Measurements from ENCODE around the gene NKX2-4. TPM values are rescaled to one million over a fixed set of nuclear protein-coding genes. Genes with fewer than 3 reads are reported as not detected.
"Not testable (repeated sequence)": the region's sequence is repeated elsewhere in the genome, so short reads cannot be mapped to it uniquely, and the experiment has no call there.

NKX2-4 gene
- total RNA-seq, 4 donors from 2014 or later, result not detected

DNA sequence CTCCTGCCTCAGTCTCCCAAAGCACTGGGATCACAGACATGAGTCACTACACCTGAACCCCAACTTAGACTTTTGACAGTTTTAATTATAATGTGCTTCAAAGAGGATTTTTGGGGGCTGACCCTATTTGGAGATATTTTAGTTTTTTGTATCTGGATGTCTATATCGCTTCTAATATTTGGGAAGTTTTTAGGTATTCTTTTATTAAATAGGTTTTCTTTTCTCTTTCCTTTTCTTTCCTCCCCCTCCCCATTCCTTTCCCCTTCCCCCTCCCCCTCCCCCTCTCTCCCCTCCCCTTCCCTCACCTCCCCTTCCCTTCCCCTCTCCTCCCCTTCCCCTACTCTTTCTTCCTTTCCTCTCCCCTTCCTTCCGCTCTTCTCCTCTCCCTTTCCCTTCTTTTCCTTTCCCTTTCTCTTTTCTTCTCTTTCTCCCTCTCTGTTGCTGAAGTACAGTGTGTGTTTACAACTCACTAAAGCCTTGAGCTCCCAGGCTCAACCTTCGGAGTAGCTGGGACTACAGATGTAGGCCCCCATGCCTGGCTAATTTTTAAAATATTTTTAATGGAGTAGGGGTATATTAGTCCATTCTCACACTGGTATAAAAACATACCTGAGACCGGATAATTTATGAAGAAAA, 24.4 kb upstream of the NKX2-4 start:
- no peaks in the 10 kb centered on the region for H3K36me3 ChIP-seq
- H3K27ac ChIP-seq, result no peak overlapping the region
- peaks cover 9% of the 10 kb centered on the region for H3K9me3 ChIP-seq
- TF ChIP-seq, protein P1, sequence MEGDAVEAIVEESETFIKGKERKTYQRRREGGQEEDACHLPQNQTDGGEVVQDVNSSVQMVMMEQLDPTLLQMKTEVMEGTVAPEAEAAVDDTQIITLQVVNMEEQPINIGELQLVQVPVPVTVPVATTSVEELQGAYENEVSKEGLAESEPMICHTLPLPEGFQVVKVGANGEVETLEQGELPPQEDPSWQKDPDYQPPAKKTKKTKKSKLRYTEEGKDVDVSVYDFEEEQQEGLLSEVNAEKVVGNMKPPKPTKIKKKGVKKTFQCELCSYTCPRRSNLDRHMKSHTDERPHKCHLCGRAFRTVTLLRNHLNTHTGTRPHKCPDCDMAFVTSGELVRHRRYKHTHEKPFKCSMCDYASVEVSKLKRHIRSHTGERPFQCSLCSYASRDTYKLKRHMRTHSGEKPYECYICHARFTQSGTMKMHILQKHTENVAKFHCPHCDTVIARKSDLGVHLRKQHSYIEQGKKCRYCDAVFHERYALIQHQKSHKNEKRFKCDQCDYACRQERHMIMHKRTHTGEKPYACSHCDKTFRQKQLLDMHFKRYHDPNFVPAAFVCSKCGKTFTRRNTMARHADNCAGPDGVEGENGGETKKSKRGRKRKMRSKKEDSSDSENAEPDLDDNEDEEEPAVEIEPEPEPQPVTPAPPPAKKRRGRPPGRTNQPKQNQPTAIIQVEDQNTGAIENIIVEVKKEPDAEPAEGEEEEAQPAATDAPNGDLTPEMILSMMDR (IDR thresholded peaks at IDR 0.05), result no peak
- TF ChIP-seq POLR2A (IDR thresholded peaks at IDR 0.05) (no peak), EP300 (IDR thresholded peaks at IDR 0.05) (no peak), POLR2AphosphoS5 (IDR thresholded peaks at IDR 0.05) (no peak)
- 95% methylated on average over 4 of the region's 4 CpGs for WGBS
- H3K27me3 ChIP-seq, result no peaks in the 10 kb centered on the region
- H3K4me3 ChIP-seq, result no peak overlapping the region
- no peak for DNase-seq (ENCODE audit: low spot score in 2 of 2)
- H3K4me1 ChIP-seq, result no peaks in the 10 kb centered on the region

DNA sequence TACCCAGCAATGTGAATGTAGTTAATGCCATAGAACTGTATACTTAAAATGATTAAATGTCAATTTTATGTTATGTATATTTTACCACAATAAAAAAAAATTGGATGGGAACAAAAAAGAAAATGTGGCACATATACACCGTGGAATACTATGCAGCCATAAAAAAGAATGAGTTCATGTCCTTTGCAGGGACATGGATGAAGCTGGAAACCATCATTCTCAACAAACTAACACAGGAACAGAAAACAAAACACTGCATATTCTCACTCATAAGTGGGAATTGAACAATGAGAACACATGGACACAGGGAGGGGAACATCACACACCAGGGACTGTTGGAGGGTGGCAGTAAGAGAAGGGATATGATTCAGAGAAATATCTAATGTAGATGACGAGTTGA, 21.8 kb upstream of the NKX2-4 start:
- not testable (repeated sequence) for H3K27ac ChIP-seq; H3K4me1 ChIP-seq; H3K9me3 ChIP-seq; H3K36me3 ChIP-seq; H3K27me3 ChIP-seq; H3K4me3 ChIP-seq; DNase-seq (ENCODE audit: low spot score in 2 of 2)
- 79% methylated on average over 2 of the region's 2 CpGs for WGBS

DNA sequence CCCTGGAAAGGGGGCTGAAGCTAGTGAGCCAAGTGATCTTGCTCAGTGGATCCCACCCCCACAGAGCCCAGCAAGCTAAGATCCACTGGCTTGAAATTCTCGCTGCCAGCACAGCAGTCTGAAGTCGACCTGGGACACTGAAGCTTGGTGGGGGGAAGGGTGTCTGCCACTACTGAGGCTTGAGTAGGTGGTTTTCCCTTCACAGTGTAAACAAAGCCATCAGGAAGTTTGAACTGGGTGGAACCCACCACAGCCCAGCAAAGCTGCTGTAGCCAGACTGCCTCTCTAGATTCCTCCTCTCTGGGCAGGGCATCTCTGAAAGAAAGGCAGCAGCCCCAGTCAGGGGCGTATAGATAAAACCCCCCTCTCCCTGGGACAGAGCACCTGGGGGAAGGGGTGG, 16.7 kb upstream of the NKX2-4 start:
- H3K4me1 ChIP-seq; DNase-seq (ENCODE audit: low spot score in 2 of 2); H3K4me3 ChIP-seq; H3K36me3 ChIP-seq; H3K27ac ChIP-seq; H3K9me3 ChIP-seq: not testable (repeated sequence)
- H3K27me3 ChIP-seq, result peaks cover 16% of the 10 kb centered on the region
- WGBS, result 33% methylated on average over 2 of the region's 3 CpGs

DNA sequence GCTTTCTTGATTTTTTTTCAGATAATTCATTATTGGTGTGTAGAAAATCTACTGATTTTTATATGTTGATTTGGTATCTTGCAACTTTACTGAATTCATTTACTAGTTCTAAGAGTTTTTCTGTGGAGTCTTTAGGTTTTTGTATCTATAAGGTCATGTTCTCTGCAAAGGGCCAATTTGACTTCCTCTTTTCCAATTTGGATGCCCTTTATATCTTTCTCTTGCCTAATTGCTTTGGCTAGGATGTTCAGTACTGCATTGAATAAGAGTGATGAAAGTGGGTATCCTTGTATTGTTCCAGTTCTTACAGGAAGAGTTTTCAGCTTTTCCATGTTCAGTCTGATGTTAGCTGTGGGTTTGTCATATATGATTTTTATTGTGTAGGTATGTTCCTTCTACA, 14.4 kb upstream of the NKX2-4 start:
- H3K4me1 ChIP-seq, result no peaks in the 10 kb centered on the region

DNA sequence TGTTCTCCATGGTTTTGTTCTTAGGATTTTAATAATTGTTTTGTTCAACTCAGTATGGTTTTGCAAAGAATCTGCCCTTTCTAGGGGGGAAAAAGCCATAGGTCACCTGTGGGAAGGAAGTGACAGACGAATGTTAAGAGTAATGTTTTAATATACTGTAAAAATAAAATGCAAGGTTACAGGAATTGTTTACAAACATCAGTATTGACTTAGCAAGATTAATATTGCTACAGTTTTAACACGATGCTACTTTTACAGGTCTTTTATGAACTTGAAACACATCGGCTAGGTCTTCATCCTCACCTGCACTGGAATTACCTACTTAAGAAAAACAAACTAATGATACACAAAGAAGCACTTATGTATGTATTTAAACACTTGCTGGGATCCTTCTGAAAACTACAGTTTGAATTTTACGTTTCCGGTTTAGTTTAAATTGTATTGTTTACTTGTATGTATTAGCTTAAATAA, 1.7 kb upstream of the NKX2-4 start:
- DNase-seq (ENCODE audit: low spot score in 2 of 2), result no peak
- Histone ChIP-seq H3K9me3 (no peaks in the 10 kb centered on the region), H3K36me3 (no peaks in the 10 kb centered on the region), H3K4me1 (peaks cover 23% of the 10 kb centered on the region), H3K27ac (no peak overlapping the region), H3K27me3 (peaks cover 89% of the 10 kb centered on the region), H3K4me3 (no peak overlapping the region)
- TF ChIP-seq, protein P1 (IDR thresholded peaks at IDR 0.05), result no peak
- TF ChIP-seq EP300 (IDR thresholded peaks at IDR 0.05) (no peak), POLR2A (IDR thresholded peaks at IDR 0.05) (no peak), POLR2AphosphoS5 (IDR thresholded peaks at IDR 0.05) (no peak)
- whole genome bisulfite sequencing, result 43% methylated on average over 5 of the region's 5 CpGs

More for the DNA sequence above, 14.4 kb upstream of the NKX2-4 start:
- no peak for TF ChIP-seq POLR2A (IDR thresholded peaks at IDR 0.05)
- TF ChIP-seq EP300 (IDR thresholded peaks at IDR 0.05), result no peak
- TF ChIP-seq, protein P1 (IDR thresholded peaks at IDR 0.05), result no peak
- TF ChIP-seq POLR2AphosphoS5 (IDR thresholded peaks at IDR 0.05), result no peak
- DNase-seq (ENCODE audit: low spot score in 2 of 2), result no peak
- H3K27ac ChIP-seq, result no peak overlapping the region
- no peaks in the 10 kb centered on the region for H3K36me3 ChIP-seq
- peaks cover 3% of the 10 kb centered on the region for H3K9me3 ChIP-seq
- H3K27me3 ChIP-seq, result peaks cover 25% of the 10 kb centered on the region
- H3K4me3 ChIP-seq, result no peak overlapping the region

DNA sequence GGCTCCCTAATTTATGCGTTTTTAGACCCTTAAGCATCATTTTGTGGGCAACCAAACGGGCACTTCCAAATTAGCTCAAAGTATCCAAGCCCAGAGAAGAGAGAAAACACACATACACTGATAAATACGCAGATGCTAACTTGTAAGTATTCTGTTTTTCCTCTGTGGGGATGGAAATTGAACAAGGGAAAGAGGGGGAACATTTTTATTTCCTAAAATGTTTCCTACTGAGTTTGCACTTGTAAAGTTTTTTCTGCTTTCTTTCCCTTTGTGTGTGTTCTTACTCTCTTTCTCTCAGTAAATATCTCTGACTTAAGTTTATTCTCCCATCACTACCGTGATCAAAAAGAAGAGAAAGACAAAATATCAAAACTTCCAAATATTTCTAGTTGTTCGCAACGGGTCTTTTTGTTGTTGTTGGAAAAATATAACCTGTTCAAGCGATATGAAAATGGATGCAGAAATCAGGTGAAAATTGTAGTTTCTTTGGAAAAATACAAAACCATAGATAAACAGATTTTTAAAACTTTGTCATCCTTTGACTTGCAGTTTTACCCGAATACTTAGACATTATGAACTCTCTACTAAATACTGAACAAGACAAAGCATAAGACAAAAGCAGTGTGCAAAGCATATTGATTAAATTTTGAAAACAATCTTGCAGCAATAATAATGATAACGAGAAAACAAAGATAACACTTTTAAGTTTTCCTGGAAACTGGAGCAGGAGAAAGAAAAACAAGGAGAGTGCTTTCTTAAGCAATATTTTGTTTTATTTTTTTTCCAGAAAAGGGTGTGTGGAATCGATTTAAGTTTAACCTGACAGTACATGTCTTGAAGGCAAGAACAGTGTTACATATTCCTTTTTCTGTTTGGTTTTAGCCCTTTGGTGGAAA, 1.0 kb upstream of the NKX2-4 start:
- DNase-seq (ENCODE audit: low spot score in 2 of 2), result no peak
- no peak for TF ChIP-seq POLR2A (IDR thresholded peaks at IDR 0.05)
- TF ChIP-seq, protein P1 (IDR thresholded peaks at IDR 0.05), result no peak
- no peak for TF ChIP-seq EP300 (IDR thresholded peaks at IDR 0.05)
- no peak for TF ChIP-seq POLR2AphosphoS5 (IDR thresholded peaks at IDR 0.05)
- Histone ChIP-seq H3K36me3 (no peaks in the 10 kb centered on the region), H3K4me3 (no peak overlapping the region), H3K9me3 (no peaks in the 10 kb centered on the region), H3K27me3 (peaks cover 91% of the 10 kb centered on the region), H3K27ac (no peak overlapping the region), H3K4me1 (peaks cover 23% of the 10 kb centered on the region)
- 30% methylated on average over 10 of the region's 10 CpGs for WGBS
